Activated naive CD8-positive, alpha-beta T cell treated with anti-CD3 and anti-CD28 coated beads, Interleukin-2, amount 50 U/mL, for 24 hours (primary cell): ENCODE results near the gene FCER1G.
A peak's percentile ranks its signal among the peaks of the same experiment; 100 is the strongest.
"Not testable (repeated sequence)": the region's sequence is repeated elsewhere in the genome, so short reads cannot be mapped to it uniquely, and the experiment has no call there.

Source experiments
- ATAC-seq: fragments of 150-1000 bp; cut with Tn5 transposase; one replicate; pipeline ENCODE4 v1.10.0; 2021
- DNase-seq: peaks from one replicate; pipeline ENCODE4 v3.0.0; 2021
- H3K27ac Mint-ChIP-seq: one replicate; pipeline ENCODE4 v1.8.0; 2021; ENCODE audit warnings: mild to moderate bottlenecking, mixed read lengths
- H3K27me3 Mint-ChIP-seq: one replicate; pipeline ENCODE4 v1.8.0; 2021; ENCODE audit warnings: mixed read lengths
- H3K36me3 Mint-ChIP-seq: one replicate; pipeline ENCODE4 v1.8.0; 2021; ENCODE audit warnings: low read depth, mixed read lengths
- H3K4me1 Mint-ChIP-seq: one replicate; pipeline ENCODE4 v1.8.0; 2021; ENCODE audit warnings: mixed read lengths
- H3K4me3 Mint-ChIP-seq: one replicate; pipeline ENCODE4 v1.8.0; 2021; ENCODE audit warnings: mild to moderate bottlenecking, moderate library complexity, mixed read lengths
- H3K9me3 Mint-ChIP-seq: one replicate; pipeline ENCODE4 v1.8.0; 2021; ENCODE audit warnings: mixed read lengths

FCER1G gene

DNA sequence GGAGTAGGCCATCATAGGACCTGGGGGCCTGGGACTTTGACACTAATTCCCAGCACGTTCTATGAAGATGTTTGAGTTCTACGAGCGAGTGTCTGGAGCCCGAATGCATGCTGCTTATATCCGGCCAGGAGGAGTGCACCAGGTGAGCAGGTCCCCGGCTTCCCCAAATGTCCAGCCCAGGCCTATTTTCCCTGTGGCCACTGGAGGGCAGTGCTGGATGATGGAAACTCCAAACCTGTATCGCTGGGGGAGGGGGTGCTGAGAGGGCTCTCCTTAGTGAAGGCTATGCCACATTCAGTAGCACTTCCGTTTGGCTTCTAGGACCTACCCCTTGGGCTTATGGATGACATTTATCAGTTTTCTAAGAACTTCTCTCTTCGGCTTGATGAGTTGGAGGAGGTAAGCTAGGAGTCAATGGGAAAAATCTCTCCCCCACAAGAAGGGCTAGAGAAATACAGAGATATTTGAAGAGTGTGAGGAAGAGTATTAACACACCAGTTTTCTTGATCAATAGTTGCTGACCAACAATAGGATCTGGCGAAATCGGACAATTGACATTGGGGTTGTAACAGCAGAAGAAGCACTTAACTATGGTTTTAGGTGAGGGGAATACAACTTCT lies 5.2 kb upstream of the FCER1G start:
- peaks cover 60% of the 10 kb centered on the region for H3K36me3 Mint-ChIP-seq
- ATAC-seq (peak; percentile 93), DNase-seq (peak; percentile 79)
- no peaks in the 10 kb centered on the region for H3K27me3 Mint-ChIP-seq
- no peaks in the 10 kb centered on the region for H3K9me3 Mint-ChIP-seq
- H3K4me3 Mint-ChIP-seq, result no peak overlapping the region
- peaks cover 33% of the 10 kb centered on the region for H3K4me1 Mint-ChIP-seq
- H3K27ac Mint-ChIP-seq, result peak overlapping the region; percentile 80

DNA sequence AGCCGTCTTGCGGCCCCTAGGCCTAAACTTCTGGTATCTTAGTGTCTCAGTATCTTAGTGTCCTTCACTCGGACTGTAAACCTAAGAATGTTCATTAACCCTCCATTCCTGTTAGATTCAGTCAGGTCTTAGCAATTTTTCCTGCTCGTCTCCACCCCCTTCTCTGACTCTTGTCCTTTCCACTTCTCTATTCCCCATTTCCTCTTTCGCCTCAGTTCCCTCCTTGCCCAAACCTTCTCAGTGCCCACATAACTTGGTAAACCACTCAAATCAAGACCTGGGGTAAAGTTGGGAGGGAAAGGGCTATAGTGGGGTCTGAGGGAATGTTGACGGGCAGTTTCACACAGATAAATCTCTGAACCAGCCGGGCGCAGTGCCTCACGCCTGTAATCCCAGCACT lies 726 bp upstream of the FCER1G start:
- no peaks in the 10 kb centered on the region for H3K27me3 Mint-ChIP-seq
- H3K9me3 Mint-ChIP-seq, result no peaks in the 10 kb centered on the region
- DNase-seq, result no peak
- peaks cover 47% of the 10 kb centered on the region for H3K4me1 Mint-ChIP-seq
- H3K4me3 Mint-ChIP-seq, result no peak overlapping the region
- no peak for ATAC-seq
- peaks cover 45% of the 10 kb centered on the region for H3K36me3 Mint-ChIP-seq
- H3K27ac Mint-ChIP-seq, result peak overlapping the region; percentile 68

DNA sequence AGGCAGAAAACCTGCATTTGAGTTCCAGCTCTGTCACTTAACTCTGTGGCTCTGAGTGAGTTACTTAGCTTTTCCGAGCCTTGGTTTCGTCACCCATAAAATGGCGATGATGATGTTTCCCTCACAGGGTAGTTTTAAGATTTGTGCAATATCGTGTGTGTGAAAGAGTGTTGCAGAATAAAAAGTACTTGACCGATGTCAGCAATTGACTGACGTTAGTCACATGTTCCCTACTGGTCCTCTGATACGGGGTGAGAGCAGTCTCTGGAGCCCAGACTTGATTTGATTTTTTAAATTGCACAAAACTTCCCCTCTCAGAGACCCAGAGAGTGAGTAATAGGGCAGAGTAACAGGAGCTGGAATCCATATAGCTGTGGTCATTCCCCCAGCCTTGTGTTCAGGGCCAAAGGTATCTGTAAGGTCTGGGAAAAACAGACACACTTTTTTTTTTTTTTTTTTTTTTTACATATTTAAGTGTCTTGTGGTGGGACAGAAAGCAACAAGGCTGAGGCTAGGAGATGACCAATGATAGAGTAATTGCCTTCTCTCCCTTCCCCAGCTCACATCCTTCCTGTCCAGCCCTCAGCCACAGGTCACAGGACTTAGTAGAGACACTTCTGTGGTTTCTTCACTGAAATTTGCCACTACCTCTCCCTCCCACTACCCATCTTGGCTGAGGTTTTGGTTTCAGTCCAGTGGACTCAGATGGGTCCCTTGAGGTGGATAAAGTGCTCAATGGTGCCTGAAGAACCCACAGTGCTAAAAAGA lies 2.0 kb downstream of the FCER1G start:
- Mint-ChIP-seq H3K36me3 (peaks cover 24% of the 10 kb centered on the region), H3K27me3 (no peaks in the 10 kb centered on the region), H3K4me1 (peaks cover 60% of the 10 kb centered on the region), H3K4me3 (peak overlapping the region; percentile 56), H3K9me3 (no peaks in the 10 kb centered on the region), H3K27ac (peak overlapping the region; percentile 83)
- DNase-seq (no peak), ATAC-seq (peak; percentile 88)

DNA sequence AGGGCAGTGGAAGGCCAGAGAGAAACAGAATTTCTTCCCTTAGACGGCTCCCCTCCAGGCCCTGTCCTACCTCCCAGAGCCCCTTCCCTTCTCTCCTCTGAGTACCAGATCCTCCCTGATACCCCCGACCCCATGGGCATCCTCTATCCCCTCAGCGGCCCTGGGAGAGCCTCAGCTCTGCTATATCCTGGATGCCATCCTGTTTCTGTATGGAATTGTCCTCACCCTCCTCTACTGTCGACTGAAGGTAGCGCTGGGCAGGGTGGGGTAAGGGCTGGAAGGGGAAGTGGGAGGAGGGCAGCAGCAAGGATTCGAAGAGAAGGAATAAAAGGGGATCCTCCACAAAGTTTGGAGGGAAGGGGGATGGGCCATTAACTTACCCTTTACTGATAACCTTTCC lies 2.7 kb downstream of the FCER1G start:
- ATAC-seq, result no peak
- H3K9me3 Mint-ChIP-seq, result no peaks in the 10 kb centered on the region
- no peaks in the 10 kb centered on the region for H3K27me3 Mint-ChIP-seq
- H3K4me3 Mint-ChIP-seq, result peak overlapping the region; percentile 27
- H3K36me3 Mint-ChIP-seq, result peaks cover 22% of the 10 kb centered on the region
- DNase-seq, result no peak
- H3K4me1 Mint-ChIP-seq, result peaks cover 62% of the 10 kb centered on the region
- peak overlapping the region; percentile 75 for H3K27ac Mint-ChIP-seq

DNA sequence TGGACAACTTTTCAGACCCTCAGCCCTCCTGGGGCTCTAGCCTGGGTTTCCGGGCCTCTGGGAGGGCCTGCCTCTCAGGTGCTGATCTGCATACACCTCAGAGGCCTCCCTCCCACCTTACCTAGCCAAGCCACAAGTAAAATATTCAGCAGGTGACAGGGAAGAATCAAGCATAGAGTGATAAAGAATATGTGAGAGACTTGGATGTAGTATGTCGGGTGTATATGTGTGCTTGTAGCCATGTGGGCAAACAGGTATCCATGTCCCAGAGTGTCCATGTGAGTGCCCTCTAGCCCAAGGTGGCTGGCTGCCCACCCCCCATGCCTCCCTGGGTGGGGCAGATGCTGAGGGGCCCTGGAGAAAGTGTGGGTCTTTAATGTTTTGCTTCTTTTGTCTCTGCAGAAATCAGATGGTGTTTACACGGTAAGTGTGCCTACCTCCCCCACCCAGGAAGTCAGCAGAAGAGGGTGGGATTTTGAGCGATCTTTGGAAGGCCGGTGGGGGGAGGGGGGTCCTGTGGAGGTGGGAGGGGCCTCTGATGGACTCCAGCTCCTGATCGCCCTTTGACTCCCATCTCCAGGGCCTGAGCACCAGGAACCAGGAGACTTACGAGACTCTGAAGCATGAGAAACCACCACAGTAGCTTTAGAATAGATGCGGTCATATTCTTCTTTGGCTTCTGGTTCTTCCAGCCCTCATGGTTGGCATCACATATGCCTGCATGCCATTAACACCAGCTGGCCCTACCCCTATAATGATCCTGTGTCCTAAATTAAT lies 3.4 kb downstream of the FCER1G start:
- peak overlapping the region; percentile 27 for H3K4me3 Mint-ChIP-seq

DNA sequence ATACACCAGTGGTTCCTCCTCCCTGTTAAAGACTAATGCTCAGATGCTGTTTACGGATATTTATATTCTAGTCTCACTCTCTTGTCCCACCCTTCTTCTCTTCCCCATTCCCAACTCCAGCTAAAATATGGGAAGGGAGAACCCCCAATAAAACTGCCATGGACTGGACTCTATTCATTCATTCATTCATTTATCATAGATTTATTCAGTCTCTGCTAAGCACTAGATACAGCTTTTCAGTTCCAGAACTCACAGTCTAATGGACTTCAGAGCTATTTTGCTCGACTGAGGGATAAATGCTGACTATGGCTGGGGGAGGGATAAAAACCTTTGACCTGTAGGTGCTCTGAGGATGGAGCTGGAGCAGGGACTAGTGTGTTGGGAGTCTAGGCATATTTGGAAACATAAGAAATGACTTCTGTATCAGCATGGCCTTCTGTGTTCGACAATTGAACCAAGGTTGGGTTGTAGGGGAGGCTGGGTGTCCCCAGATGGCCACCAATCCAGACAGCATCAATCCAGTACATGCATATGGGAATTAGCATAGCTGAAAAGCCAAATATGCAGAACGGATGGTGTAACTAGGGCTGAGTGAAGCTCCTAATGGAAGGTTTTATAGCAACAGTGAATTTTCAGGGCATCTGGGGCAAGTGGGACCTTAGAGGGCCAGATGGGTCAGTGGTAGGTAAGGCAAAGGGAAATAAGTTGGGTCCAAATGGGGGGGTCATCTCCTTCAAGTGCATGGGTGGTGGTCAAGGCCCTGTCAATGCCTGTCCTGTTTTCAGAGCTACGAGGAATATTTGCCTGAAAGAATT lies 4.2 kb downstream of the FCER1G start:
- H3K4me3 Mint-ChIP-seq, result no peak overlapping the region
- no peak for DNase-seq
- peak overlapping the region; percentile 75 for H3K27ac Mint-ChIP-seq
- peaks cover 7% of the 10 kb centered on the region for H3K36me3 Mint-ChIP-seq
- no peaks in the 10 kb centered on the region for H3K9me3 Mint-ChIP-seq
- no peak for ATAC-seq
- H3K4me1 Mint-ChIP-seq, result peaks cover 63% of the 10 kb centered on the region
- H3K27me3 Mint-ChIP-seq, result peaks cover 2% of the 10 kb centered on the region

More for the DNA sequence above, 3.4 kb downstream of the FCER1G start:
- Mint-ChIP-seq H3K36me3 (peaks cover 15% of the 10 kb centered on the region), H3K27ac (peak overlapping the region; percentile 75), H3K9me3 (no peaks in the 10 kb centered on the region), H3K4me1 (peaks cover 63% of the 10 kb centered on the region), H3K27me3 (peaks cover under 1% of the 10 kb centered on the region)
- ATAC-seq, result no peak
- no peak for DNase-seq

DNA sequence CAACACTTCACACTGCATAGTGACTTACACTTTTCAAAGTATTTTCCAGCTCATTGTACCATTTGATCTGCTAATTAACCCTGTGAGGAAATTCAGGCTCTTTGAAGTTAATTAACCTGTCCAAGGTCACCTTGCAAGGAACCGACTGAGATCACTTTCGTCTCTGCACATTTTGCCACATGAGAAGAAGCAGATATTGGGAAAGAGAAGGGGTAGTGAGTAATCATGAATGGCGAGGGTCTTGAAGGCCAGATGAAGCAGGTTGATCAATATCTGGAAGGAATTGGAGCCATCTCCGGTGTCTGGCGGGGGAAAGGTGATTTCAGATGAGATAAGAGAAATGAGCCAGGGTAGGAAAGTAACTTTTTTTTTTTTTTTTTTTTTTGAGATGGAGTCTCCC lies 4.9 kb downstream of the FCER1G start:
- Mint-ChIP-seq H3K27ac (peak overlapping the region; percentile 7), H3K36me3 (peaks cover 3% of the 10 kb centered on the region), H3K4me1 (peaks cover 60% of the 10 kb centered on the region), H3K9me3 (no peaks in the 10 kb centered on the region), H3K4me3 (no peak overlapping the region), H3K27me3 (peaks cover 2% of the 10 kb centered on the region)
- ATAC-seq (no peak), DNase-seq (no peak)

DNA sequence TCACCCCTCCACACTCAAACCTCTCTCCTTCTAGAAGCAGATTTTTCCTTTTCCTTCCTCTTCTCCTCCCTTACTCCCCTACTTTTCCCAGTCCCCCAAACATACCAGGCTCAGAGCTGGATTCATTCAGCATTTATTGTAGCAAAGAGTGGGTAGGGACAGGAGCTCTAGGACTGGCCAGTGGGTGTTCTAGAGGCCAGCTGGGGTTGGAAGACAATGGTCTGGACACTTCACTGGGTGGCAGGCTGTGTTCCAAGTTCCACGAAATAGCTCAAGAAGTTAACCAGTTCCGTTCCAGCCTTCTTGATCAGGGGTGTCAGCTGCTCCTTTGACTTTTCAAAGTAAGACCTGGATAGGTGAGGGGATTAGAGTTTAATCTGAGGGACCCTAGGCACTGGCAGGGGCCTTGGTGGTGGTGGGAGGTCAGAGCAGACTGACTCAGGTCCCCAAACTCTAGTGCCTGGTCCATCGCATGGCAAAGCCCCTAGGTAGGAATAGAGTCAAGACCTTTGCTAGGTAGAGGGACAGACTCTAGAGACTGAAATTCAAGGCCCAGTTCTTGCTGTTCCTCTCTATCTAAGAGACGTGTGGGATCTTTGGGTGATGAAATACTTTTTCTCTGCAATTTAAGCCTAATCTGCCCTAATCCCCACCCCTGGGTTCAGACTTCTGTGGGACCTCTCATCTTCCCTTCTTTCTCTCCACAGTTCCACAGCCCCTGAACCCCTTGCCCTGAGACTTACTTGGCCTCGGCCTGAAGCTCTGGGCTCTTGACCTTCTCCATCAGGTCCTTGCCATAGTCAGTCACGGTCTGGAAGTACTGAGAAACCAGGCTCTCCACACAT lies 7.3 kb downstream of the FCER1G start:
- Mint-ChIP-seq H3K4me3 (no peak overlapping the region), H3K36me3 (no peaks in the 10 kb centered on the region), H3K4me1 (peaks cover 65% of the 10 kb centered on the region), H3K9me3 (no peaks in the 10 kb centered on the region), H3K27ac (no peak overlapping the region), H3K27me3 (peaks cover 2% of the 10 kb centered on the region)
- DNase-seq (no peak), ATAC-seq (no peak)

DNA sequence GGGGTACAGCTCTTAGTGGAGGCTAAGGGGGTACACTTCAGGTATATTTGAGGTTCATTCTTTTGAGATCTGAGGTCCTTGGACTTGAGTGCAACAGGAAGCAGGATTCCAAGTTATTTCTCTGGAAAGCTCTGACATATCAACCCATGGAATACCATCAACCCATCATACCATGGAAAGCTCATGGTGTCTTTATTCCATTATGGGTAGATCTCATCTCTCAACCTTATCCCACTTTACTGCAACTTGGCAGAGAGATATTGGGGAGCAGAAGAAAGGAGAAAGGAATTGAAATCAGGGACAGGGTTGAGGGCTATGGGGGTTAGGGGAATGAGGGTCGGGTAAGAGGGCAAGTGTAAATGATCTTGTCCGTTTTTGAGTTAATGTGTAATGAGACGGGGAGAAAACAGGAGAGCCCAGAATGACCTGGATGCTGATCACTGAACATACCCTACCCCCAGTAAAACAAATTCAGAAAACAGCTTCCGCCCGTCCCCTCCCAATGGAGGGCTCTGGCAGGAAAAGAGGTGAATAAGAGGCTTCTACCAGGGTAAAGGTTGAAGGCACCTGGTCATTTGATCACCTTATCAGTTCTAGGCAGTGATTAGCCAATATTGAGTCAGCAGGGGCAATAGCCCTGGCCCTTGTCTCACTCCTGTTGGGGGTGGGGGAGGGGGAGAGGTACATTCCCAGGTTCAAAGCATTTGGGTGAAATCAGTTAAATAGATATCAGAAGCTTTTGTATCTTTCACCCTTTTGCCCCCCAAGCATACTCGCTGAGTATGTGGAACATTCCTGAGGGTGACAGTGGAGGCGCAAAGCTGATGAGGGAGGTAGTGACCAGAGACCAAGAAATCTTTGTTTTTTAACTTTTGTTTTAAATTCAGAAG lies 9.0 kb downstream of the FCER1G start:
- Mint-ChIP-seq H3K36me3 (peaks cover 13% of the 10 kb centered on the region), H3K9me3 (no peaks in the 10 kb centered on the region), H3K27me3 (peaks cover 2% of the 10 kb centered on the region), H3K27ac (peak overlapping the region; percentile 43), H3K4me3 (no peak overlapping the region), H3K4me1 (peaks cover 55% of the 10 kb centered on the region)
- no peak for ATAC-seq
- no peak for DNase-seq

DNA sequence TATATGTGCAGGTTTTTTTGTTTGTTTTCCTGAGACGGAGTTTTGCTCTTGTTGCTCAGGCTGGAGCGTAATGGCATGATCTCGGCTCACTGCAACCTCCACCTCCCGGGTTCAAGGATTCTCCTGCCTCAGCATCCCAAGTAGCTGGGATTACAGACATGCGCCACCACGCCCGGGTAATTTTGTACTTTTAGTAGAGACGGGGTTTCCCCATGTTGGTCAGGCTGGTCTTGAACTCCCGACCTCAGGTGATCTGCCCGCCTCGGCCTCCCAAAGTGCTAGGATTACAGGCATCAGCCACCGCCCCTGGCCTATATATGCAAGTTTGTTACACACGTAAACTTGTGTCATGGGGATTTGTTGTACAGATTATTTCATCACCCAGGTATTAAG lies 9.6 kb downstream of the FCER1G start:
- Mint-ChIP-seq H3K4me1 (peaks cover 49% of the 10 kb centered on the region), H3K36me3 (peaks cover 15% of the 10 kb centered on the region)
- not testable (repeated sequence) for H3K27ac Mint-ChIP-seq, ATAC-seq, H3K9me3 Mint-ChIP-seq, H3K27me3 Mint-ChIP-seq, H3K4me3 Mint-ChIP-seq, DNase-seq

DNA sequence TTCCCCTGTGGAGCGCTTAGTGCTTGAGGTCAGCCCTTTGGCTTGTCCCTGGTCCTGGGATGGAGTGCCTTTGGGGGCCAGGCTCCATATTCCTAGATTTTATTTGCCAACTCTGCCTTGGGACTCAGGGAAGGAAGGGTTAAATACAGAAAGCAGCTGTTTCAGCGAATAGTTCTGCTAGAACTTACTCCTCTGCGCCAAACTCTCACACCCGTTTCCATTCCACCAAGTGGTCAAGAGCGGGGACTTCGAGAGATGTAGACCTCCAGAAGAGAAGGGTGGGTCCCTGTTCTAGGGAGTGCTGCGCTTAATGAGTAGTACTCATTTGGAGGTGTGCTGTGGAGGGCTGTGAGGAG lies 10.1 kb downstream of the FCER1G start:
- DNase-seq (no peak), ATAC-seq (peak; percentile 3)
- Mint-ChIP-seq H3K4me1 (peaks cover 44% of the 10 kb centered on the region), H3K27ac (peak overlapping the region; percentile 97), H3K27me3 (peaks cover 2% of the 10 kb centered on the region), H3K4me3 (peak overlapping the region; percentile 98), H3K9me3 (no peaks in the 10 kb centered on the region), H3K36me3 (peaks cover 15% of the 10 kb centered on the region)

DNA sequence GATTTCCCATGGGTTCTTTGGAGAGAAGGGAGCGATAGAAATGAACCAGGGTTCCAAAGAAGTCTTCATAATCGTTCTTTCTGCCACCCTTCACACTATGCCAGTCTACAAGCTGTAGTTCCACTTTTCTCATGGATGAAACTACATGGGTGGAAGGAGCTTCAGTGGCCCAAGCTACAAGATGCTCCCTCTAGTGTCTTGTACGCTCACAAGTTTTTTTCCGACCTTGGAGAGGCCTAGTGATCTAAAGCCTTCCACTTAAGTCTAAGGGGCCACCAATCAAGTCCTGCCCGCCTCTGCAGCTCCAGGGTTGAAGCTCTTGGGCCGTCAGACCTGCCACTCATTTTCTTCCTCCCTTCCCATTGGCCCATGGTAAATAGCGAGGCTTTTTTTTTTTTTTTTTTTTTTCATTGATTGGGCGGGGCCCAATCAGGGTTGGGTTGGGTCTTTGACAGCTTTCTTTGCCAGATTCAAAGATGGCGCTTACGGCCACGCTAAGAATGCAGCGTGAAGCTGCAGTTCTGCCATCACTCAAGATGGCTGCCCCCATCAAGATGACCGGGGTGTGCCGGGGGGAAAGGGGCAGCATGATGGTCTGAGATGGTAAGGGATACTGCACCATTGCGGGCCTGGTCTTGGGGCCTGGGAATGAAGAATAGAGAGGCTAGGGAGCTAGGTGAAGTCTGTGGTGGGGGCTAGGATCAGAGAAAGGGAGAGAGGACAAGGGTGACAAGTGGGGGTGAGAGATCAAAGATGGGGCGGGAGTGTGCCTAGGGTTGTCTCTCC lies 10.6 kb downstream of the FCER1G start, which contains the start of gene TOMM40L:
Gene TOMM40L, plus strand, starts transcription at position 527 of the 786 bp plus-strand sequence. CDS start 430 bp downstream, outside the sequence.
- Mint-ChIP-seq H3K4me3 (peak within 1 kb of the TSS; percentile 98), H3K4me1 (peaks cover 40% of the 10 kb centered on the region), H3K36me3 (peaks cover 18% of the 10 kb centered on the region), H3K9me3 (no peaks in the 10 kb centered on the region), H3K27me3 (peaks cover 2% of the 10 kb centered on the region), H3K27ac (peak within 1 kb of the TSS; percentile 97)
- ATAC-seq (peak; percentile 97), DNase-seq (peak; percentile 80)
